Right lung (tissue), 5 donors: ENCODE measurements around the gene INSM2. TPM values are rescaled to one million over a fixed set of nuclear protein-coding genes. Genes with fewer than 3 reads are reported as not detected.

ENCODE experiments used
- DNase-seq, 2 donors: peaks; one replicate each; pipeline ENCODE4 v3.0.0-alpha.2; 2013
- polyA plus RNA-seq, 5 donors: library from polyadenylated mRNA; unstranded; fragments of 120-200 nt; gene quantifications; one replicate each; pipeline versions ENCODE4 v1.2.1 to v1.2.3, GENCODE V29; 2013; ENCODE audit warnings: inconsistent platforms in 1 of 5, low replicate concordance in 1 of 5; ENCODE audit not compliant: insufficient read length in 5 of 5, insufficient read depth in 1 of 5

INSM2 gene
- polyA plus RNA-seq, 5 donors: not detected

DNA sequence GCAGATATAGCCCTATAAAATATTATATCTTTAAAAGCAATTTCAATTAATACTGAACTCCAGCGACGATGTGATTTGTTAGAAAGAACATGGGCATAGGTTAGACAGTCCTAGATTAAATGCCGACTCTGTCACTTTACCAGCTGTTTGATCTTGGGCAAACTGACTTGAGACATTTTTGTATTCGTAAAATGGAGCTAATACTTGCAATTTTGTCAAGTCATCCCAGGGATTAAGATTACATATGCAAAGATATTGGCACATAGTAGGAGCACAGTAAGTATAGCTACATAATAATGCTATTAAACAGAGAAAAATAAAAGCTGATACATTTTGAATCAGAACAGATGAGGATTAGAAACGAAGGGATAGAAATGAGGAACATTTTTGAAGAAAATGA is 9.0 kb downstream of the INSM2 start:
- DNase-seq: no peak

DNA sequence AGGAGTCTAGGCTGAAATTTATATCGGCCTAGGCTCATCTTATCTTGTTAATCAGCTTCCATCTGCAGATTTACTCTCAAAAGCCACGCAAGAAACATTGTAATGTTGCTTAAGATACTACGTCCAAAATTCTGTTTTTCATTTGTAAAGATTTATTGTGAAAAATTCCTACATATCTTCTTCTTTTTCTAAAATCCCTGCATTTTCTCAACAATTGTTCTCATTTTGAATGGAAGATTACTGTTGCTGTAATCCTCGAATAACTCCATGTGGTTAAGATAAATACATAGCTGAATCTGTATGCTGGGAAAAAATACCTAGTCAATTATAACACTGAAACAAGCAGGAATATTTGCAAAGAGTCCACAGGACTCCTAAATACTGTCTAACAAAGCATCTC is 15.6 kb downstream of the INSM2 start:
- DNase-seq: no peak

DNA sequence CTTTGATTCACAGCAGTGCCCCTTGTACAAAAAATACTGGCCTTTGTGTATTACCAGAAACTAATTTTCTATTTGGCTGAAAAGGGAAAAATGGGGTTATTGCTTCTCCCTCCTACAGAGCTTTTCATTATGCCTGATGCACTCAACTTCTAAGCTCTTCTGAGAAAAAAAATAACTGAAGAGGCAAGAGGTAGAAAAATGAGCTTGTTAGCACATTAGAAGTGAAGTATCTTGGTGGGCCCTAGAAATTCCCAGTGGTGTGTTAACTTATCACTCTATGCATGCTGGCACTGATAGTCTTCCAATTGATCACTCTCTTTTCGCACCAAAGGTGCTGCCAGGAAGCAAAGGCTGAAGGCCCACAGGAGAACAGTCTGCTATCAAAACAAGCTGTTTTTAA is 17.1 kb downstream of the INSM2 start:
- no peak for DNase-seq

DNA sequence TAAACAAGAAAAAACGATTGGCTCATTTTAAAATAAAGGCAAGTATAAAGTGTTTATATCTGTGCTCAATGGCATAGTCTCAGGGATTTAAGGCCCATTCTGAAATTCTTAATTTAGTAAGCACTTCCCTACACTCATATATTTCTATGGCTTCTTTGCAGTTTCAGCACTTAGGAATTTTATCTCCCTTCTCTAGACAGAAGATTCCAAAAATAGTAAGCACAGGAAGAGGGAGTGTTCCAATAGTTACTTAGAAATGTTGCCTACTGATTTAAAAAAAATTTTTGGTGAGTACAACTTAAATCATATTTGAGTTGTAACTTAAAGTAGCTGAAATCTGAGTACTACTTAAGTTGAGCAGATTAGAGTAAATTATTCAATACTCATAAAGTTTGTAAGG is 19.8 kb downstream of the INSM2 start:
- no peak for DNase-seq

DNA sequence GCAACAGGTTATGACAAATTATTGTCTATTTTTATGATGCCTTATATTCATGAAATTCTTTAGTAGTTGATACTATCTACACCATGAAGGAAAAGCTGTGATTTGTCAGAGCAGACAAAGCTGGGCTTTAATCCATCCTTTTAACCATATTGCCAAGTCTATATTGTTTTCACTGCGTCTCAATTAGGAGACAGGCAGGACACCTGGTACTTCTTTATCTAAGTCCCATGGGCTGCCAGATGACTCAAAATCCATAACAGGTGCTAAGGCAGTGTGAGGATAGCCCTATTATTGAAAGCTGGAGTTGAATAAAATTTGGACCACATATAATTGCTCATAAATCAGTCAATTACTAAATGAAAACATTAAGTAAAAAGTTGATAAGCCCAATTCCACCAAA is 22.6 kb downstream of the INSM2 start:
- DNase-seq: no peak

DNA sequence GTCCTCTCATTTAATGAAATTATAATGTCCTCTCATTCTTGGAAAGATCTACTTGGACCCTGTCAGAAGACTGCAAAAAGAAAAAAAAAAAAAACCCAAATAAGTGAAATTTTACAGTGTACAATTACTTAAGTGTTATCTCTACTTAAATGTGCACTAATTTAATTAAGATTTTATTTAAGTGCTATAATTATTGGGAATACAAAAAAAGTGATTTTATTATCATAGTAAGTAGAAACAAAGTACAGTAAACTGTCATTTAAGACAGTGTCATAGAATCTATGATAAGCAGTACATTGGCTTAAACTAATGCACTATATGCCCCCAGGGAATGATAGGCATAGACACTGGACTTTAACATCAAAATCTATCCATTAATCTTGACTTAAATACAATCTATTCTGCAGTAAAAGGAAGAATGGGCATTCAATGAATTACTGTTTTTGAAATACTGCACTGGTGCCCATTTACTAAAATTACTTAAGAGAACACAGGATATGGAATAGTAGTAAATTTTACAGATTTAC is 23.3 kb downstream of the INSM2 start:
- no peak for DNase-seq

DNA sequence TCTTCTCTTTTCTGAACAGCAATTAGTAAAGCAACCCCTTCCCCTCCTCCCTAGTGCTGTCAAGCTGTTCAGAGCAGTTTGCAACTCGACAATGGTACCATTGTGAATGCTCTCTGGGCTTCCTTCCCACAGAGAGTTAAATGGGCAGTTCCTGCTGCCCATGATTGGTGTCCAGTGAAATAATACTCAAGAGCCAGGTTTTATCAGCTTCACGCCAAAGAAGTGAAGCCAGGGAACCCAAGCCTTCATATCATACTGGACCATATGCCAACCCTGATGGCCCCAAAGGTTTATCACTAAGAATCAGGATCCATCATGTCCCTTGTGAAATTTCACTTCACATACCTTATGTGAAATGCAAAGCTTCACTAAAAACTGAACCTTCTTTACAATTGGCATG is 24.7 kb downstream of the INSM2 start:
- DNase-seq: no peak

DNA sequence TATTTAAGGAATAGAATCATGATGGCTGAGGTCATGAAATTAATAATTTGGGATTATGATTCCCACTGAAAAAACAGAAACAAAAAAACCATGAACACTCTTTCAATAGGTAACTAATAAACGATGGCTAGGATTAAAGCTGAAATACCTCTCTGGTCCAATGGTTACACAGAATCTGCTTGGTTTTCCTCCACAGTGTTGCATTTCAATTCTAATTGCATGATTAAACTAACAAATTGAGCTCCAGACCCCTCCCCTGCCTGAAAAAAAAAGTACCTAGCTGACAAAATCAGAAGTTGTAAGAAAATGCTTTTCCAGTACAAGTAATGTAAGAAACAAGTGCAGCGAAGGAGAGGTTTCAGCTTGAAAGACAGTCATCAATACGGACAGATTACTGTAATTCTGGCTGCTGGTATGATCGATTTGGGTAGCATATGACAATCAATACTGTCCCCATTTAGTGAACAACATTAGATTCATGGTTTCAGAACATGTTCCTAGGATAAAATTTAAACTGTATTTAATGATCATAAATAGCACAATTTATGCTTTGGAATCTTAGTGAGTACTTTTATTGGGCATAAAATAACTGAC is 32.0 kb downstream of the INSM2 start:
- no peak for DNase-seq

DNA sequence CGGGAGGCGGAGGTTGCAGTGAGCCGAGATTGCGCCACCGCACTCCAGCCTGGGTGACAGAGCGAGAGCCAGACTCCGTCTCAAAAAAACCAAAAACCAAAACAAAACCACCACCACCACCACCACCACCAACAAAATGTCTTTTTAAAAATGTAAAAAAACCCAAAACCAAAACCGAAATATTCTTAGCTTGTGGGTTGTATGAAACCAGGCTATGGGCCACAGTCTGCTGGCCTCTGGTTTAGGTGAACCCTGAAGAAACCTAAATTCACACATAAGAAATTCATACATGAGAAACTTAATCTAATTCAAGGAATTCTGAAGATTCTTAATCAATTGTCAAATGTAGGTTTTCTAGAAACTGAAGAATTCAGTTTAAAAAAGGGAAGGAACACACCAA is 37.6 kb downstream of the INSM2 start:
- DNase-seq: no peak

DNA sequence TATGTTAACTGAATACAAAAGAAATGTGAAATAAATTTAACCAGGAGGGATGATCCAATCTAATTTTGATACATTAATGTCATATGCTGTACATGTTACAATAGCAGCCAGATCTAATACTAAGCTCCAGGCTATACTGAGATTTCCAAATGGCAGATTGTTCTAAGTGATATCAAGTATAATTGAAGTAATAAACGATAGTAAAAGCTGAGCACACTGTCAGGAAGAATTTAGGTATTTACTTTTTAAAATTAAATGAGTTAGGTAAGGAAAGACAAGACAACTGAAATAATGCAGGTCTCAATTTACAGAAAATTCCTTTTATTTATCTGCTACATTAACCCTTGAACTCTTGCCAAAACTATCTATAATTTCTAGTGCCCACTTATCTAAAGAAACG is 39.9 kb downstream of the INSM2 start:
- DNase-seq: no peak

DNA sequence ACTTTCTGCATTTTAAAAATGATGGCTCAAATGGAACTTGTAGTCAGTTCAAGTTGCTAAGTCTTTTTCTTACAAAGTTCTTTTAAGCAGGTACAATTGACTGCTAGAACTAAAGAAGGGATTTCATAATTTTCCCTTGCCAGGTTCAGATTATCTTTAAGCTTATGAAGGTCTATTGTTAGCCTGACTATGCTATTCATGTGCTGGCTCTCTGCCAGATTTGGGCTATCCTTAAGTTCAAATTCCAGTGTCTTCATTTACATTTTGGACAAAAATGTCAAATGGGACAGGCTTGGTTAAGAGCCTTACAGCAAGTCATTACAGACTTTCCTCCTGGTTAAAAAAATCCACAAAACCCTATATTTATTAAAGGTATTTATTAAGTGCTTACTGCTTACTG is 42.3 kb downstream of the INSM2 start:
- DNase-seq: no peak

DNA sequence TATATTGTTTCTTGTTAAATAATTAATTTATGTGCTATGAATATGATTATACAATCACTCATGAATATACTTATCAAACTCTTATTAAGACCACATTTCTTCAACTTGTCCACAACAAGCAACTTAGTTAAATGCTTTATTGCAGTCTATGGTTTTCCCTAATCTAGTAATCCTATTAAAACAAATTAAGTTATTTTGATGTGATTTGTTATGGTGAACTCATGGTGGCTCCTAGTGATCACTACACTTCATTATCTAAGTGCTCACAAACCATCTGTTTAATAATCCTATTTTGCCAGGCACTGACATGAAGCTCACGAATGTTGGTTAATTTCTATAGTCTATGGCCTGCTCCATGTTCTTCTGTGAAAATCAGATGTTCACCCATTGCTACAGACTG is 42.9 kb downstream of the INSM2 start:
- no peak for DNase-seq

DNA sequence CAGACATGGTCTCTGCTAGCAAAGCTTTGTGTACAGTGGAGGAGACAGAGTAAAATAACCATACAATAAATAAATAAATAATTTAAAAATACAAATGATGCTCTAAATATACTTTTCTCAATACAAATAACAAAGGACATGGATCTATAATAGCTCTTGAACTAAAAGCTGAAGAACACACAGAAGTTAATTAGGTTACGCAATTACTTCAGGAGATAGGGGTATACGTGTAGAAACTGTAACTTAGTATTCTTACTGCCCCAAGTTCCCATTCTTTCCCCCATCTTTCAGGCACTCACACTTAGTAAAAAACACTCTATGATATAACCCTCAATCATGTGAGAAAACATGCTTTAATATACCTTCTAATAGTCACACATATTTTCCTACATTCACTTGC is 44.2 kb downstream of the INSM2 start:
- DNase-seq: no peak

DNA sequence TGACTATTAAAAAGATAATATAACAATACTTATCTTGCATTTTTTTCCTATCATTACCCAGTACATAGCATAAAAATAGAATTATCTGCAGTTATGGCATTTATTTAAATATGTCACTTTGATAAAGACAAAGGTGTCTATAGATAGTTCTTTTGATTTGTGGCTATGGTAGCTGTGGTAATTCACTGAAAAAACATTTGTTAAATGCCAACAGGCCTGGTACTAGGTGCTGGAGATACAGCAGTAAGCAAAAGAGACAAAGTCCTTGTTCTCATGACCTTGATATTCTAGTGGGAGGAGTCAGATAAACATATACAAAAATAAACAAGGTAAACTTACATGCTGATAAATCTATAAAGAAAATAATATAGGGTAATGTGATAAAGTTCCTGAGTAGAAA is 44.7 kb downstream of the INSM2 start:
- no peak for DNase-seq

Other genes starting within 250 kb of the INSM2 start
- 100 to 1,000 TPM; 150 to 191 (median 176) TPM for gene PSMA6, start 241.8 kb upstream of the INSM2 start, polyA plus RNA-seq
- gene NFKBIA, start 129.4 kb upstream of the INSM2 start, polyA plus RNA-seq: 100 to 1,000 TPM in 2 of 5 donors, 10 to 100 TPM in 3; 83.0 to 108 (median 89.2) TPM